HG03354 (cell line): ENCODE results near the gene AKNA.
"Not testable (repeated sequence)": the region's sequence is repeated elsewhere in the genome, so short reads cannot be mapped to it uniquely, and the experiment has no call there.

Source experiments
- ATAC-seq: cut with Tn5 transposase; IDR thresholded peaks from one replicate; pipeline ENCODE4 v1.9.1; 2021; ENCODE audit warnings: mild to moderate bottlenecking; ENCODE audit not compliant: unreplicated experiment, poor library complexity, severe bottlenecking

The AKNA gene

GRCh38 chr9:114328937-114329624 is 58.7 kb downstream of the AKNA start:
- ATAC-seq = not testable (repeated sequence)

GRCh38 chr9:114328357-114328820 is 59.4 kb downstream of the AKNA start:
- not testable (repeated sequence) for ATAC-seq

GRCh38 chr9:114327749-114328148 is 60.0 kb downstream of the AKNA start:
- no peak for ATAC-seq

- ATAC-seq = not testable (repeated sequence)
These were observed 62.0 kb downstream of the AKNA start for GRCh38 chr9:114325684-114326254.

GRCh38 chr9:114324965-114325364 is 62.8 kb downstream of the AKNA start:
- ATAC-seq = not testable (repeated sequence)

GRCh38 chr9:114324492-114324891 is 63.3 kb downstream of the AKNA start:
- ATAC-seq = no peak

GRCh38 chr9:114323849-114324248 is 63.9 kb downstream of the AKNA start:
- ATAC-seq = not testable (repeated sequence)

GRCh38 chr9:114322831-114323531 is 64.8 kb downstream of the AKNA start, which contains the start of gene ORM1:
Gene ORM1 (plus strand): TSS chr9:114323098. CDS start chr9:114323134, 36 bp downstream.
- ATAC-seq = not testable (repeated sequence)

GRCh38 chr9:114322160-114322818 is 65.5 kb downstream of the AKNA start:
- ATAC-seq = not testable (repeated sequence)

GRCh38 chr9:114321759-114322158 is 66.0 kb downstream of the AKNA start:
- no peak for ATAC-seq

- not testable (repeated sequence) for ATAC-seq
These were observed 67.1 kb downstream of the AKNA start for GRCh38 chr9:114320710-114321109.

- no peak for ATAC-seq
These were observed 68.6 kb downstream of the AKNA start for GRCh38 chr9:114319147-114319546.

GRCh38 chr9:114318416-114318815 is 69.4 kb downstream of the AKNA start:
- ATAC-seq = no peak

- ATAC-seq = no peak
These were observed 70.0 kb downstream of the AKNA start for GRCh38 chr9:114317665-114318357.

- ATAC-seq = no peak
These were observed 71.1 kb downstream of the AKNA start for GRCh38 chr9:114316605-114317230.

GRCh38 chr9:114315723-114316363 is 71.9 kb downstream of the AKNA start:
- ATAC-seq = no peak

- no peak for ATAC-seq
These were observed 72.7 kb downstream of the AKNA start for GRCh38 chr9:114314881-114315722.
